ENCODE measurements around the gene TIGAR.

Gene TIGAR

DNA sequence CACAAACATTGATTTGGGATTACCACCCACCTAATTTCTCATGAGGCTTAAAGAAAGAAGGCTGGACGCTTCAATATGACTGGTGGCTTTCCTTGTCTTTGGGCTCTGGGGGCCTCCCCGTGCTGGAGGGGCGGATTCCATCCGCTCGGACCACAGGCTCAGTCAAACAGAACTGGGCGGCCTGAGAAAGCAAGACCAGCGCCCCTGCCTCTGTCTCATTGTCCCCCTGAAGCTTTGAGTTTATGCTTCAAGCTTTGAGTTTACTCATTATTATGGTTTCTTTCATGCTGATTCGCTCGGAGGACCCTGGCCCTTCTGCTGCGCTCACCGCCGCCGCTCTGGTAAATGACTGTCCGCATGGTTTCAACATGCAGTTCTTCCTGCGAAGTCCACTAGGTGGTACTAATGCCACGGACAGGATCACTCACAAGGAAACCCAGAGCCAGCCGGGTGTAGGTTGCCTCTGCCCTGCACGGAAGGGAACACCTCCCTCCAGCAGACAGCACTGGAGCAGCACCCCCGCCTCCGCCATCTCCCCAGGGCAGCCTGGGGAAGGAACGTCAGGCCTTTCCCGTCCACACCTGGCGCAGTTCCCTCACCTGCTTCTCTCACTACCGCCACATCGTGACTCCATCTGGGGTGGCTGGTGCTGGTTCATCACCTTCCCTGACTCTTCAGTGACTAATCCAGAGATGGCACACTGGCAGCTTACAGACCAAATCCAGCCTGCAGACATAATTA lies 13.2 kb upstream of the TIGAR start:
- DNase-seq = peak; percentile 15

GRCh38 chr12:4308334-4308950 lies 12.6 kb upstream of the TIGAR start:
- DNase-seq = no peak

DNA sequence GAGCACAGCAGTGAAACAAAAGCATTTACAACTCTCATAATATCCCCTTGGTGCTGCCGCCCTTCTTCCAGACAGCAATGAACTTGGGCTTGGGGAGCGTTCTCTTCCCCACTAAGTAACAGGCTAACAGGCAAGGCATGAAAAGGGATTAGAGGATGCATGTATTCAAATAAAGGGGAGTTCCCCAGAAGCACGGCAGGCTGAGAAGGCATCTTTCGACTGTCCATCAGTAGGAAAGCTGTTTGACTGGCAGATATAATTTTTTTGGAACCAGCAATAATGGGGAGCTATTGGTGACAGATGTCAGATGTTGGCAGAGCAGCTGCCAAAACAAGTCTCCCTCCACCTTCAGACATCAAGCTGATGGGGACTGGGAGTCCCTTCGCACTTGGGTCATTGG lies 9.2 kb upstream of the TIGAR start:
- DNase-seq = no peak

- DNase-seq = no peak
Observed at GRCh38 chr12:4312251-4312650, 8.8 kb upstream of the TIGAR start.

DNA sequence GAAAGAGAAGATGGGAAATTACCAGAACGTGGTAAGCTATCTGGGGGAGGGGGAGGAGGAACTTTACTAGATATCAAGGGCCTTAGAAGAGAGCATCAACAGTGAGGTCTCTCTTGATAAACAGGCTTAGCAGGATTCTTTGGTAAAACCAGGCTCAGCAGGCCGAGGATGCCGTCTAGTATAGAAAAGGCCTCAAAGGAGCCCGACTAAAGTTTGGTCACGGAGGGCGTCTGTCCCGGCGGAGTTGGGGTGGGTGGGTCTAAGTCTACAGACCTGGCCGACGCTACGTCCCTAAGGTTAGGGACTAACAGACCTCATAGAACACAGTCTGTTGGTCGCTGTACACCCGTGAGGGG lies 538 bp upstream of the TIGAR start:
- DNase-seq = no peak

- DNase-seq = no peak
Observed at GRCh38 chr12:4322726-4323125, 1.7 kb downstream of the TIGAR start.

DNA sequence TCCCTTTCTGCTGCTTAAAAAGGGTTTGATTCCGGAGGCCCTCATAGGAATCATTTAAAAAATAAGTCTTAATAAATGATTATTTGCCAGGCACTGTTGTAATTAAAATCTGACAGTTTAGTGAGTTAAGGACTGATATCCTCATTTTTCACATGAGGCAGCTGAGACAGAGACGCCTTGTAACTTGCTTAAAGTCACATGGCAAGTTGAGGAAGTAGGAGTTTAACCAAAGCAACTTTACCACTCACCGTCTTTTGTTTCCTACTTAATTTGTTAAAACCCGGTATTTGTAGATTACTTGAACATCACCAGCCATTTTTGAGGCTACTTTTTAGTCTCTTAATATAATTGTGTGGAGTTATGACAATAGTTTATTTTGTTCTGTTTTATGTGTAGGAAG lies 2.4 kb downstream of the TIGAR start:
- DNase-seq = no peak

GRCh38 chr12:4324366-4324765 lies 3.4 kb downstream of the TIGAR start:
- DNase-seq = no peak

- no peak for DNase-seq
Observed at GRCh38 chr12:4325966-4326365, 5.0 kb downstream of the TIGAR start.

DNA sequence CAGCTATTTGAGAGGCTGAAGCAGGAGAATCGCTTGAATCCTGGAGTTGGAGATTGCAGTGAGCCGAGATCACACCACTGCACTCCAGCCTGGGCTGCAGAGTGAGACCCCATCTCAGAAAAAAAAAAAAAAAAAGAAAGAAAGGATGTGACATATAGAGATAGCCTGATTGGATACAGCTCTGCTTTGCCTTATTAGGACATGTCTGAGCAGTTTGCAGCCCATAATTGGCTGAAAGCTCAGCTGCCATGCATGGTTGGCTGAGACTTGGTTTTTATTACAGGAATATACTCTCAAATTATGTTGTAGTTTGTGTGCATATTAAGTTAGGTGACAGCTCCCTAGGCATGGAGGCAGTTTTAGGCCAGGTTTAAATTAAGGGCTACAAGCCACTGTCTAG lies 6.3 kb downstream of the TIGAR start:
- DNase-seq = no peak

DNA sequence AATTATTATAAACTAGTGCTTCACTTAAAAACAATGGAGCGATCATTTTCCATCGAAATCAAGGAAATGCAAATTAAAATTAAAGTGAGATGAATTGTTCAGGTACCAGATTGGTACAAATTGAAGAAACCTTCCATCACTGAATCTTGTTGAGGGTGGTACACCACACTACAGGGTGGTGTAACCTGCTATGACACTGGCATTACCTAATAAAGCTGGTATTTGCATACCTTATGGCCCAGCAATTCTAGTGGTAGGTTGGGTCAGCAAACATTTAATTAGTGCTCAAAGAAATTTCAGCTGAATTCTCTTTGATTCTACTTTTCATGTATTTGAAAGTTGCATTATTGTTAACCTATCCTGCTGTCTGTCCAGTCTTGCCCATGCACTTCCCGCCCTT lies 9.2 kb downstream of the TIGAR start:
- no peak for DNase-seq

DNA sequence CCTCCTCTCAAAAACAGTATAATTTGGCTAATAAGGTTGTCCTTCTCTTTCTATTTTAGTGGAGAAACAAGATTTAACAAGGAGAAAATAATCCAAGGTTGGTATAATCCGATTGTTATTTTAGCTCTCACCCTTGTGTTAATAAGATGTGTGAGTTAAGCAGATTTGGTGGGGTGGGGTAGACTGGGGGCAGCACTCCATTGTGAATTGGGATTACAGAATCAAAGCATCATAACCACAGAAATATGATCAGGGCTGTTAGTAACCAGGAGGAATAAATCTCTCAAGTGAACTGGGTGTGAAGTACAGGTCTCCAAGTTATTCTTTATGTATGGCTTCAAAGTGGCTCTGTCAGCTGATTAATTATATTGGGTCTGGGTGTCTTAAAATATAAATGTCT lies 10.2 kb downstream of the TIGAR start:
- no peak for DNase-seq

DNA sequence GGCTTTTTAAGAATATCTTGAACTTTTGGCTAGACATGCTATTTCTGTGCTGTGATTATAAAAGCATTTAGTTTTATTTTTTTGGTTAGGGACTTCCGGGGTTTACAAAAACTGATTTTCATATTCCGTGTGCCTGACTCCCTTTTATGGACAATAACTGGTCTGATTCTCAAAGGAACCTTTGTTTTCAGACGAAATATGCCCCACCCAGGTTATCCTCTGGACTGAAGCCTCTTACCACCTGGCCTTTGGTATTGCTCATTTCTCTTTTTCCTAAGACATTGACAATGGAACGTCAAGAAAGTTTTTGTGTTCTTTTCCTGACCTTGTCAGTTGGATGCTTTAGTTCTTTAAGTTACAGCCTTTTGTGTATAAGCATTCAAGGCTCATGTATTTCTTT lies 10.8 kb downstream of the TIGAR start:
- no peak for DNase-seq

DNA sequence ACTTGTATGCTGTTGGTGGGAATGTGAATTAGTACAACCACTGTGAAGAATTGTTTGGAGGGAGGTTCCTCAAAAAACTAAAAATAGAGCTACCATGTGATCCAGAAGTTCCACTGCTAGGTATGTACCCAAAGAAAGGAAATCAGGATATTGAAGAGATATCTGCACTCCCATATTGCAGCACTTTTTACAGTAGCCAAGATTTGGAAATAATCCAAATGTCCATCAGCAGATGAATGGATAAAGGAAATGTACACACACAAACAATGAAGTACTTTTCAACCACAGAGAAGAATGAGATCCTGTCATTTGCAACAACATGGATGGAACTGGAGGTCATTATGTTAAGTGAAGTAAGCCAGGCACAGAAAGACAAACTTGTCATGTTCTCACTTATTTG lies 25.9 kb downstream of the TIGAR start:
- no peak for DNase-seq

GRCh38 chr12:4353785-4354208 lies 32.8 kb downstream of the TIGAR start:
- DNase-seq = no peak

DNA sequence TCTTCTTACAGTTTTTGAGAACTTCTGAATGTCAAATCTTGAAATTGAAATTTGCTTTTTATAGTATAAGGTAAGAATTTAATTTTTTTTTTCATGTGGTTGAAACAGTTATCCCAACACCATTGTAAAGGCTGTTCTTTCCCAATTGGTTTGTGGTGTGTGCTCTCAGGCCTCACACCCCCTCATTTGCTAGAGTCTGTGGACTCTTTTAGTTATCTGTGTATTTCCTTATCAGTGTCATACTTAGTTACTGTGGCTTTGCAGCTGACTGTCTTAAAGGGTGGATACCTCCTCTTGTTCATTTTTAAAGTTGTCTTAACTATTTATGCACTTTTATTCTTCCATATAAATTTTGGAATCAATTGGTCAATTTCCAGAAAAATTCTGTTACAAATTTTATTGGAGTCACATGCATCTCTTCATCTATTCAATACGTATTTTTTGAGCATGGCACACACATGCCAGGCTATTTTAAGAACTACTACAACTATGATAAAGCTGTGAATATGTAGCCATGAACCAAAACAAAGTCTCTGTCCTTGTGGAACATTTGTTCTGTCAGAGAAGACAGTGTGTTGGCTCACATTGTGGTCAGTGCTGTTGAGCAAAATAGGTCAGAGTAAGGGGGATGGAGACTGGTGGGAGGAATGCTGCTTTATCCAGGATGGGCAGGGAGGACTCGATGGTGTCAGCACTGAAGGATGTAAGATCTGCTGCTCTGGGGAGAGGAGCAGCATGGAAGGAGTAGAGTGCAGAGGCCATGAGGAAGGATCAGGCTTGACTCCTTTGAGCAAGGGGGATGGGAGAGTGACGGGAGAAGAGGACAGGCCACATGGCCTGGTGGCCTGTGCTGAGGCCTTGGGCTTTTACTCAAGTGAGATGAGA lies 34.4 kb downstream of the TIGAR start:
- no peak for DNase-seq

DNA sequence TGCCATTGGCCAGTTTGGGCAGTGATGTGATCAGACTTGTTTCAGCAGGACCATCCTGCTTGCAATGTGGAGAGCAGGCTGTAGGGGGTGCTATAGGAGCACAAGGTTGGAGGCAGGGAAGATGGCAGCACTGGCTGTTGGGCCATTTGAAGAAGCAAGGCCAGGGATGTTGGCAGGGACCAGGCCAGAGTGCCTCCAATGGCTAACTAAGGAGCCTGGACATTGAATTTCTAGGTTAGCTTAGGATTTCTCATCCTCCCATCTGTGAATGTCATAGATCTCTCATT lies 35.0 kb downstream of the TIGAR start:
- DNase-seq = no peak

DNA sequence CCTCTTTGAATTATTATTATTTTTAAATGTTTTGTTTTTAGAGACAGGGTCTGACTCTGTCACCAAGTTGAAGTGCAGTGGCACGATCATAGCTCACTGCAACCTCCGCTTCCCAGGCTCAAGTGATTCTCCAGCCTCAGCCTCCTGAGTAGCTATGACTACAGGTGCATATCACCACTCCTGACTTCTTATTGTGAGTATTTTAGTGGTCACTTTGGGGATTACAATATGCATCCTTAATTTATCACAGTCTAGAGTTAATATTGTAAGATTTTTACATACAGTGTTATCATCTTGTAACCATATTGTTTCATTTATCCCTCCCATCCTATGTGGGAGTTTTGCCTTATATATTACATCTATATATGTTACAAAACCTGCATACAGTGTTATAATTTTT lies 45.1 kb downstream of the TIGAR start:
- DNase-seq = no peak

GRCh38 chr12:4369548-4369947 lies 48.5 kb downstream of the TIGAR start:
- no peak for DNase-seq

- no peak for DNase-seq
Observed at GRCh38 chr12:4370265-4370664, 49.3 kb downstream of the TIGAR start.

DNA sequence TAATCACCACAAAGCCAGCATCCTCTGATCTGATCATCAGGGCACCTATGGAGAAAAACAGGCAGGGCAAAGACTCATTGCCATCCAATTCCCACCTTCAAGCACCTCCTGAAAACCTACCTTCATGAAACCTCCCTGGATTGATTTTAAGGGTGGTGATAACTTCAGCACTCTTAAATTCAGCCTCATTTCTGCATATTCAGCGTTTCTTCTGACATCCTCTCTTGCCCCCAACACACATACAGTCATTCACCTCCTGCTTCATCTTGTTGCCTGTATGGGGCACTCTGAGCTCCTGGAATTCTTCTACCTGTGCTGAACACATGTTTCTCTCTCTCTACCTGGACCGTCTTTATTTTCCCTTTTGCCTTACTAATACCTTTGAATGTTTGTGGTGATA lies 51.6 kb downstream of the TIGAR start:
- DNase-seq = no peak

GRCh38 chr12:4375449-4375848 lies 54.4 kb downstream of the TIGAR start:
- DNase-seq = no peak

- DNase-seq = no peak
Observed at GRCh38 chr12:4378772-4379171, 57.8 kb downstream of the TIGAR start.

DNA sequence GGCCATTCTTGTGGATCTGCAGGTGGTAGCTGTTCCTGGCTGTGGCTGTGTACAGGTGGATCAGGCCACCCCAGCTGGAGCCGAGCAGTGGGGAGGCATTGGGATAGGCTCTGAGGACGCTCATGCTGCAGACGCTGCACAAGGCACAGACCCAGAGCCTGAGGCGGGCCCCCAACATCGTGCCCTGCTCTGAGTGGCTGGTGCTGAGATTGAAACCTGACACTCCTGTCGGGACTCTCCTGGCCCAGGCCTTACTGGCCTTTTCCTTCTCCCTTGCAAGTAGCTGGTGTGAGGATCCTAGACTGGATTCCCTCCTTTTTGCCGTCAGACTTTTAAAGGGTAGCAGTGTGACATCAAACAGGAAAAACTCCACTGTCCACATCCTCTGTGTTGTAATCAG lies 58.4 kb downstream of the TIGAR start, which contains the start of gene FGF23:
Gene FGF23 (minus strand): TSS at position 308 of the 400 bp plus-strand sequence. CDS start 130 bp downstream, at position 178.
- DNase-seq = peak; percentile 72
